Keratinocyte (primary cell): Measurements from ENCODE around the gene TMEM132A. TPM values are rescaled to one million over a fixed set of nuclear protein-coding genes. Genes with fewer than 3 reads are reported as not detected.

Experiments
- DNase-seq: peaks from one replicate; pipeline ENCODE4 v3.0.0-alpha.2; 2011; ENCODE audit warnings: low read depth, missing footprints, low spot score
- FAIRE-seq: peaks from 2 replicates; lab custom pipeline; 2011; peaks lifted over from hg19 to GRCh38; lab: Jason Lieb, UNC
- H2AFZ ChIP-seq: 2 replicates; pipeline ENCODE4 v1.6.0; 2012; ENCODE audit warnings: low read length, control low read depth, inconsistent platforms; ENCODE audit not compliant: control insufficient read depth
- H3K27ac ChIP-seq: 2 replicates; pipeline ENCODE4 v1.5.1; 2011; ENCODE audit warnings: low read length; ENCODE audit not compliant: control insufficient read depth, insufficient read depth
- H3K27me3 ChIP-seq: 3 replicates; pipeline ENCODE4 v1.6.0; 2011; ENCODE audit warnings: low read length; ENCODE audit not compliant: control insufficient read depth, insufficient read depth; ENCODE audit errors: extremely low read depth
- H3K36me3 ChIP-seq, 2 experiments: 2 replicates in 1 of 2; 3 replicates in 1 of 2; pipeline ENCODE4 v1.5.1; 2011; ENCODE audit warnings: low read length in 2 of 2, mild to moderate bottlenecking in 1 of 2; ENCODE audit not compliant: control insufficient read depth in 2 of 2, insufficient read depth in 2 of 2; ENCODE audit errors: extremely low read depth in 1 of 2
- H3K4me1 ChIP-seq: 3 replicates; pipeline ENCODE4 v1.5.1; 2011; ENCODE audit warnings: low read length; ENCODE audit not compliant: control insufficient read depth, insufficient read depth; ENCODE audit errors: extremely low read depth
- H3K4me2 ChIP-seq: 3 replicates; pipeline ENCODE4 v1.6.0; 2011; ENCODE audit warnings: low read depth, low read length; ENCODE audit not compliant: control insufficient read depth, insufficient read depth; ENCODE audit errors: extremely low read depth
- H3K4me3 ChIP-seq, 3 experiments: fragments of 200-600 bp in 1 of 3; sonication (generic) in 1 of 3; 2 replicates in 2 of 3; 3 replicates in 1 of 3; pipeline ENCODE4 v1.5.1; 2011 to 2016; ENCODE audit warnings: low read length in 3 of 3, mild to moderate bottlenecking in 3 of 3, control low read depth in 2 of 3, inconsistent platforms in 1 of 3, low read depth in 1 of 3, mixed read lengths in 1 of 3, mixed run types in 1 of 3, moderate library complexity in 1 of 3; ENCODE audit not compliant: control insufficient read depth in 2 of 3, insufficient read depth in 2 of 3; ENCODE audit errors: extremely low read depth in 1 of 3
- H3K79me2 ChIP-seq: 2 replicates; pipeline ENCODE4 v1.6.0; 2012; ENCODE audit warnings: low read length; ENCODE audit not compliant: control insufficient read depth, insufficient read depth
- H3K9ac ChIP-seq: 3 replicates; pipeline ENCODE4 v1.6.0; 2011; ENCODE audit warnings: low read length; ENCODE audit not compliant: control insufficient read depth, insufficient read depth; ENCODE audit errors: extremely low read depth
- H3K9me1 ChIP-seq: 3 replicates; pipeline ENCODE4 v1.6.0; 2011; ENCODE audit warnings: low read length; ENCODE audit not compliant: control insufficient read depth, insufficient read depth; ENCODE audit errors: extremely low read depth
- H3K9me3 ChIP-seq: 2 replicates; pipeline ENCODE4 v1.5.1; 2012; ENCODE audit warnings: low read depth, low read length; ENCODE audit not compliant: control insufficient read depth
- H4K20me1 ChIP-seq: 3 replicates; pipeline ENCODE4 v1.6.0; 2011; ENCODE audit warnings: low read length; ENCODE audit not compliant: control insufficient read depth, insufficient read depth; ENCODE audit errors: extremely low read depth
- CTCF ChIP-seq, 3 experiments: IDR thresholded peaks in 1 of 3; conservative IDR thresholded peaks in 1 of 3; optimal IDR thresholded peaks in 1 of 3; 2 replicates in 2 of 3; 3 replicates in 1 of 3; pipeline versions ENCODE3 to v1.5.1; 2011; ENCODE audit warnings: low read length in 3 of 3, mild to moderate bottlenecking in 3 of 3, moderate library complexity in 2 of 3, control low read depth in 1 of 3, inconsistent platforms in 1 of 3; ENCODE audit not compliant: insufficient read depth in 2 of 3; ENCODE audit errors: extremely low read depth in 1 of 3
- EZH2 ChIP-seq: IDR thresholded peaks from one replicate; pipeline ENCODE4 v1.6.1; 2012; ENCODE audit warnings: inconsistent platforms, mild to moderate bottlenecking, low read length, moderate library complexity
- dilution Hi-C: fragments of 300-500 bp; cut with MboI; formaldehyde crosslinking; loops from one replicate; pipeline ENCODE4 v1.7.0; 2020; ENCODE audit warnings: low sequenced_read_pairs; ENCODE audit not compliant: extremely low pct_ligation_motif_present
- polyA plus RNA-seq, 5 experiments: library from polyadenylated mRNA; depleted of rRNA in 3 of 5; stranded (reverse) in 3 of 5; stranded (forward) in 1 of 5; unstranded in 1 of 5; fragments of >200 nt; gene quantifications; 1 replicate in 1 of 5; 2 replicates in 3 of 5; 3 replicates in 1 of 5; pipeline versions ENCODE4 v1.2.1 to v1.2.3, GENCODE V29; 2011 to 2012; ENCODE audit warnings: missing spikeins in 2 of 5, low read depth in 1 of 5, low replicate concordance in 1 of 5

The TMEM132A gene
- polyA plus RNA-seq, 1 donor (not counting 4 experiments of a cell fraction or from before 2014, with no cell fraction given), result 16.6 TPM

DNA sequence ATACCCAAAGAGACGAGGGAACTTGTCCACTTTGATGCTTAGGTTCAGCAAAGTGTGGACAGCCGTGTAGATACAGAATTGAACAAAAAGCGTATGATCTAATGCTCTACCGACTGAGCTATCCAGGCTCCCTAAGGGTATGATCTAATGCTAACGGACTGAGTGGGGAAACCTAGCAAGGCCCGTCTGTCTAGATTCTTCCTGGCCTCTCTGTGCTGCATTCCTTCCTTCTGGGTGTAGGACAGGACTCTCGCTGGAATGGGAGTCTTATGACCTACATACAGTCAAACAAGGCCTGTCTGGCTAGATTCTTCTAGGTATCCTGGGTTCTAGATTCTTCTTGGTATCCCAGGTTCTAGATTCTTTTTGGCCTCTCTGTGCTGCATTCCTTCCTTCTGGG, 36.1 kb downstream of the TMEM132A start:
- Histone ChIP-seq H3K79me2 (no peaks in the 10 kb centered on the region), H3K27ac (no peak overlapping the region), H3K27me3 (peaks cover 5% of the 10 kb centered on the region), H3K4me2 (no peak overlapping the region), H3K9me3 (no peaks in the 10 kb centered on the region), H3K4me3 (no peak overlapping the region), H3K9me1 (no peaks in the 10 kb centered on the region), H3K9ac (no peak overlapping the region), H4K20me1 (no peaks in the 10 kb centered on the region), H3K36me3 (no peaks in the 10 kb centered on the region), H2AFZ (no peak overlapping the region), H3K4me1 (no peaks in the 10 kb centered on the region)
- dilution Hi-C loops, result no loop called here
- FAIRE-seq (no peak), DNase-seq (no peak)
- TF ChIP-seq CTCF (optimal IDR thresholded peaks at IDR 0.05 in 1 of 3, IDR thresholded peaks at IDR 0.05 in 1 of 3, conservative IDR thresholded peaks at IDR 0.05 in 1 of 3; ENCODE audit: extremely low read depth in 1 of 3, insufficient read depth in 2 of 3, low read length in 3 of 3), result no peak
- TF ChIP-seq EZH2, result no peak

DNA sequence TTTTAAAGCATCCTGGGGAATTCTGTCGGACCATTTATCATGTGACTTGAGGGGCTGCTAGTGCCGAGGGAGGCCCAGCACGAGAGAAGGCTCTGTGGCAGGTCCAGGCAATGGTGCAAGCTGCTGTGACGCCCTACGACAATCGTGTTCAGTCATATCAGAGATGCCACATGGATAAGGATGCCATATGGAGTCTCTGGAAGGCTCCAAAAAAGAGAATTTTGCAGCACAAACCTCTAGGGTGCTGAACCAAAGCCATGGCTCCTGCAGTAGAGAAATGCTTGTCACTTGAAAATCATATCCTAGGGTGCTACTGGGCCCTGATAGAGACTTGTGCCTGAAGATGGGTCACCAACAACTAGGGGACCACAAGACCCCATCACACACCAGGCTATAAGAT, 40.5 kb downstream of the TMEM132A start:
- no peaks in the 10 kb centered on the region for H3K9me3 ChIP-seq
- H3K36me3 ChIP-seq, result no peaks in the 10 kb centered on the region
- H4K20me1 ChIP-seq, result no peaks in the 10 kb centered on the region
- no peak for DNase-seq
- H2AFZ ChIP-seq, result no peak overlapping the region
- H3K79me2 ChIP-seq, result no peaks in the 10 kb centered on the region
- no peaks in the 10 kb centered on the region for H3K4me1 ChIP-seq
- TF ChIP-seq EZH2 (no peak), CTCF (optimal IDR thresholded peaks at IDR 0.05 in 1 of 3, IDR thresholded peaks at IDR 0.05 in 1 of 3, conservative IDR thresholded peaks at IDR 0.05 in 1 of 3; ENCODE audit: extremely low read depth in 1 of 3, insufficient read depth in 2 of 3, low read length in 3 of 3) (no peak)
- H3K27me3 ChIP-seq, result peaks cover 5% of the 10 kb centered on the region
- dilution Hi-C loops, result no loop called here
- H3K9ac ChIP-seq, result no peak overlapping the region
- no peak overlapping the region for H3K27ac ChIP-seq
- no peak for FAIRE-seq
- H3K4me3 ChIP-seq, result no peak overlapping the region
- no peaks in the 10 kb centered on the region for H3K9me1 ChIP-seq
- H3K4me2 ChIP-seq, result no peak overlapping the region
